ENCODE results near the gene LRRC47. TPM values are rescaled to one million over a fixed set of nuclear protein-coding genes. Genes with fewer than 3 reads are reported as not detected.

LRRC47 gene
- total and polyA plus RNA-seq, 2 of the 13 experiments (the other 11 are each of a cell fraction or from before 2014, with no cell fraction given) = 18.3 to 52.5 TPM

- TF ChIP-seq, protein P1, sequence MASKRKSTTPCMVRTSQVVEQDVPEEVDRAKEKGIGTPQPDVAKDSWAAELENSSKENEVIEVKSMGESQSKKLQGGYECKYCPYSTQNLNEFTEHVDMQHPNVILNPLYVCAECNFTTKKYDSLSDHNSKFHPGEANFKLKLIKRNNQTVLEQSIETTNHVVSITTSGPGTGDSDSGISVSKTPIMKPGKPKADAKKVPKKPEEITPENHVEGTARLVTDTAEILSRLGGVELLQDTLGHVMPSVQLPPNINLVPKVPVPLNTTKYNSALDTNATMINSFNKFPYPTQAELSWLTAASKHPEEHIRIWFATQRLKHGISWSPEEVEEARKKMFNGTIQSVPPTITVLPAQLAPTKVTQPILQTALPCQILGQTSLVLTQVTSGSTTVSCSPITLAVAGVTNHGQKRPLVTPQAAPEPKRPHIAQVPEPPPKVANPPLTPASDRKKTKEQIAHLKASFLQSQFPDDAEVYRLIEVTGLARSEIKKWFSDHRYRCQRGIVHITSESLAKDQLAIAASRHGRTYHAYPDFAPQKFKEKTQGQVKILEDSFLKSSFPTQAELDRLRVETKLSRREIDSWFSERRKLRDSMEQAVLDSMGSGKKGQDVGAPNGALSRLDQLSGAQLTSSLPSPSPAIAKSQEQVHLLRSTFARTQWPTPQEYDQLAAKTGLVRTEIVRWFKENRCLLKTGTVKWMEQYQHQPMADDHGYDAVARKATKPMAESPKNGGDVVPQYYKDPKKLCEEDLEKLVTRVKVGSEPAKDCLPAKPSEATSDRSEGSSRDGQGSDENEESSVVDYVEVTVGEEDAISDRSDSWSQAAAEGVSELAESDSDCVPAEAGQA (IDR thresholded peaks at IDR 0.05; ENCODE audit: low read depth) = peak; percentile 87
- TF ChIP-seq, protein P1 (CRISPR knock-in tag; IDR thresholded peaks at IDR 0.05; ENCODE audit: borderline replicate concordance) = no peak
- TF ChIP-seq ATF7 (IDR thresholded peaks at IDR 0.05) = no peak
- no peak for TF ChIP-seq ATF7 (CRISPR knock-in tag; IDR thresholded peaks at IDR 0.05)
- TF ChIP-seq, protein P2, sequence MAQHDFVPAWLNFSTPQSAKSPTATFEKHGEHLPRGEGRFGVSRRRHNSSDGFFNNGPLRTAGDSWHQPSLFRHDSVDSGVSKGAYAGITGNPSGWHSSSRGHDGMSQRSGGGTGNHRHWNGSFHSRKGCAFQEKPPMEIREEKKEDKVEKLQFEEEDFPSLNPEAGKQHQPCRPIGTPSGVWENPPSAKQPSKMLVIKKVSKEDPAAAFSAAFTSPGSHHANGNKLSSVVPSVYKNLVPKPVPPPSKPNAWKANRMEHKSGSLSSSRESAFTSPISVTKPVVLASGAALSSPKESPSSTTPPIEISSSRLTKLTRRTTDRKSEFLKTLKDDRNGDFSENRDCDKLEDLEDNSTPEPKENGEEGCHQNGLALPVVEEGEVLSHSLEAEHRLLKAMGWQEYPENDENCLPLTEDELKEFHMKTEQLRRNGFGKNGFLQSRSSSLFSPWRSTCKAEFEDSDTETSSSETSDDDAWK (CRISPR knock-in tag; IDR thresholded peaks at IDR 0.05) = no peak
- no peak for TF ChIP-seq ZNF296 (CRISPR knock-in tag; conservative IDR thresholded peaks at IDR 0.05)
- TF ChIP-seq HES4 (CRISPR knock-in tag; IDR thresholded peaks at IDR 0.05; ENCODE audit: borderline replicate concordance) = no peak
- no peak for TF ChIP-seq CERS6 (CRISPR knock-in tag; IDR thresholded peaks at IDR 0.05)
- TF ChIP-seq ZNF800 (CRISPR knock-in tag; IDR thresholded peaks at IDR 0.05) = 0 out of 2 replicates have a peak, but pooled peaks have one; percentile 30
- no peak for TF ChIP-seq ZNF253 (CRISPR knock-in tag; IDR thresholded peaks at IDR 0.05; ENCODE audit: borderline replicate concordance)
- peak; percentile 74; the same call in 1 of the 2 replicates for TF ChIP-seq ZZZ3 (CRISPR knock-in tag; IDR thresholded peaks at IDR 0.05; ENCODE audit: borderline replicate concordance)
- TF ChIP-seq SNAPC2 (CRISPR knock-in tag; IDR thresholded peaks at IDR 0.05) = no peak
- TF ChIP-seq ZMYM2 (CRISPR knock-in tag; IDR thresholded peaks at IDR 0.05) = no peak
- TF ChIP-seq NR3C1 (CRISPR knock-in tag; IDR thresholded peaks at IDR 0.05) = no peak
- TF ChIP-seq CREM (IDR thresholded peaks at IDR 0.05) = peak; percentile 87
- TF ChIP-seq CREM (CRISPR knock-in tag; IDR thresholded peaks at IDR 0.05) = no peak
- TF ChIP-seq, protein P3, sequence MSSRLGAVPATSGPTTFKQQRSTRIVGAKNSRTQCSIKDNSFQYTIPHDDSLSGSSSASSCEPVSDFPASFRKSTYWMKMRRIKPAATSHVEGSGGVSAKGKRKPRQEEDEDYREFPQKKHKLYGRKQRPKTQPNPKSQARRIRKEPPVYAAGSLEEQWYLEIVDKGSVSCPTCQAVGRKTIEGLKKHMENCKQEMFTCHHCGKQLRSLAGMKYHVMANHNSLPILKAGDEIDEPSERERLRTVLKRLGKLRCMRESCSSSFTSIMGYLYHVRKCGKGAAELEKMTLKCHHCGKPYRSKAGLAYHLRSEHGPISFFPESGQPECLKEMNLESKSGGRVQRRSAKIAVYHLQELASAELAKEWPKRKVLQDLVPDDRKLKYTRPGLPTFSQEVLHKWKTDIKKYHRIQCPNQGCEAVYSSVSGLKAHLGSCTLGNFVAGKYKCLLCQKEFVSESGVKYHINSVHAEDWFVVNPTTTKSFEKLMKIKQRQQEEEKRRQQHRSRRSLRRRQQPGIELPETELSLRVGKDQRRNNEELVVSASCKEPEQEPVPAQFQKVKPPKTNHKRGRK (CRISPR knock-in tag; IDR thresholded peaks at IDR 0.05) = no peak
- TF ChIP-seq STAT5B (CRISPR knock-in tag; IDR thresholded peaks at IDR 0.05) = no peak
Observed at GRCh38 chr1:3796215-3797061, at the start of gene LRRC47 (continued).
